ENCODE results near the gene HEPHL1.
"Not testable (repeated sequence)": the region's sequence is repeated elsewhere in the genome, so short reads cannot be mapped to it uniquely, and the experiment has no call there.

The HEPHL1 gene

GRCh38 chr11:94020777-94021481 is at the start of gene HEPHL1:
Gene HEPHL1 (plus strand): TSS chr11:94021354. CDS start chr11:94021369, 15 bp downstream.
- in situ Hi-C loops (cut with MboI; ENCODE audit: low sequenced_read_pairs), result no loop called here

- in situ Hi-C loops (cut with MboI; ENCODE audit: low sequenced_read_pairs), result no loop called here
These were observed 48.4 kb upstream of the HEPHL1 start for GRCh38 chr11:93972790-93973189.

- in situ Hi-C loops (cut with MboI; ENCODE audit: low sequenced_read_pairs), result not testable (repeated sequence)
These were observed 47.7 kb upstream of the HEPHL1 start for GRCh38 chr11:93973322-93974051.

- in situ Hi-C loops (cut with MboI; ENCODE audit: low sequenced_read_pairs), result no loop called here
These were observed 46.4 kb upstream of the HEPHL1 start for GRCh38 chr11:93974759-93975158.

- in situ Hi-C loops (cut with MboI; ENCODE audit: low sequenced_read_pairs), result not testable (repeated sequence)
These were observed 44.4 kb upstream of the HEPHL1 start for GRCh38 chr11:93976577-93977254.

GRCh38 chr11:93983542-93984195 is 37.5 kb upstream of the HEPHL1 start:
- in situ Hi-C loops (cut with MboI; ENCODE audit: low sequenced_read_pairs), result no loop called here

- in situ Hi-C loops (cut with MboI; ENCODE audit: low sequenced_read_pairs), result no loop called here
These were observed 37.0 kb upstream of the HEPHL1 start for GRCh38 chr11:93984196-93984567.

GRCh38 chr11:93984936-93985335 is 36.2 kb upstream of the HEPHL1 start:
- in situ Hi-C loops (cut with MboI; ENCODE audit: low sequenced_read_pairs), result no loop called here

- in situ Hi-C loops (cut with MboI; ENCODE audit: low sequenced_read_pairs), result no loop called here
These were observed 34.4 kb upstream of the HEPHL1 start for GRCh38 chr11:93986716-93987115.

- in situ Hi-C loops (cut with MboI; ENCODE audit: low sequenced_read_pairs), result no loop called here
These were observed 32.7 kb upstream of the HEPHL1 start for GRCh38 chr11:93988455-93988854.

- in situ Hi-C loops (cut with MboI; ENCODE audit: low sequenced_read_pairs), result no loop called here
These were observed 32.2 kb upstream of the HEPHL1 start for GRCh38 chr11:93988912-93989311.

- in situ Hi-C loops (cut with MboI; ENCODE audit: low sequenced_read_pairs), result no loop called here
These were observed 27.4 kb upstream of the HEPHL1 start for GRCh38 chr11:93993747-93994146.

GRCh38 chr11:93997741-93998140 is 23.4 kb upstream of the HEPHL1 start:
- in situ Hi-C loops (cut with MboI; ENCODE audit: low sequenced_read_pairs), result no loop called here

- in situ Hi-C loops (cut with MboI; ENCODE audit: low sequenced_read_pairs), result no loop called here
These were observed 20.5 kb upstream of the HEPHL1 start for GRCh38 chr11:94000659-94001058.

GRCh38 chr11:94002226-94002625 is 18.9 kb upstream of the HEPHL1 start:
- in situ Hi-C loops (cut with MboI; ENCODE audit: low sequenced_read_pairs), result no loop called here

- in situ Hi-C loops (cut with MboI; ENCODE audit: low sequenced_read_pairs), result no loop called here
These were observed 13.7 kb upstream of the HEPHL1 start for GRCh38 chr11:94007426-94007825.

GRCh38 chr11:94007906-94008305 is 13.2 kb upstream of the HEPHL1 start:
- in situ Hi-C loops (cut with MboI; ENCODE audit: low sequenced_read_pairs), result no loop called here

- in situ Hi-C loops (cut with MboI; ENCODE audit: low sequenced_read_pairs), result no loop called here
These were observed 11.0 kb upstream of the HEPHL1 start for GRCh38 chr11:94010136-94010535.

GRCh38 chr11:94011478-94011877 is 9.7 kb upstream of the HEPHL1 start:
- in situ Hi-C loops (cut with MboI; ENCODE audit: low sequenced_read_pairs), result no loop called here

- in situ Hi-C loops (cut with MboI; ENCODE audit: low sequenced_read_pairs), result no loop called here
These were observed 3.7 kb upstream of the HEPHL1 start for GRCh38 chr11:94017446-94017845.

- in situ Hi-C loops (cut with MboI; ENCODE audit: low sequenced_read_pairs), result no loop called here
These were observed 2.4 kb upstream of the HEPHL1 start for GRCh38 chr11:94018721-94019120.

All from HL-60/S4 treated with phorbol 12-myristate 13-acetate at 8.2 ng/mL for 4 days and 3 days (cell line).